HepG2 (cell line): ENCODE data around the gene CD9.
"Not testable (repeated sequence)": the region's sequence is repeated elsewhere in the genome, so short reads cannot be mapped to it uniquely, and the experiment has no call there.

Source experiments
- CHD4 ChIP-seq: fragments of 200-600 bp; sonication (generic); IDR thresholded peaks from 2 replicates; pipeline ENCODE4 v1.7.0; 2017; ENCODE audit warnings: mild to moderate bottlenecking, low read length, borderline replicate concordance
- CSRNP2 ChIP-seq: sonication (generic); formaldehyde crosslinking; conservative IDR thresholded peaks from 2 replicates; pipeline ENCODE4 v1.8.0; 2022; ENCODE audit warnings: low read depth, missing genetic modification reagents
- ELF4 ChIP-seq: sonication (generic); formaldehyde crosslinking; IDR thresholded peaks from 2 replicates; pipeline ENCODE4 v1.5.0; 2020; ENCODE audit warnings: missing genetic modification reagents, mild to moderate bottlenecking, moderate library complexity, borderline replicate concordance
- FOXO1 ChIP-seq: sonication (generic); formaldehyde crosslinking; IDR thresholded peaks from 2 replicates; pipeline ENCODE4 v1.4.0; 2020; ENCODE audit warnings: missing genetic modification reagents
- HDAC2 ChIP-seq: sonication (generic); formaldehyde crosslinking; IDR thresholded peaks from 2 replicates; pipeline ENCODE4 v1.4.0; 2020; ENCODE audit warnings: missing genetic modification reagents
- MYC ChIP-seq: sonication (generic); formaldehyde crosslinking; IDR thresholded peaks from 2 replicates; pipeline ENCODE4 v1.9.0; 2021; ENCODE audit warnings: missing genetic modification reagents, borderline replicate concordance
- RAD21 ChIP-seq: fragments of 450-650 bp; formaldehyde crosslinking; IDR thresholded peaks from 2 replicates; pipeline ENCODE4 v1.5.0; 2020; ENCODE audit warnings: mild to moderate bottlenecking
- YY1 ChIP-seq: IDR thresholded peaks from 2 replicates; pipeline ENCODE4 v1.6.1; 2011; ENCODE audit warnings: low read length, low read depth, moderate library complexity, mild to moderate bottlenecking; ENCODE audit not compliant: insufficient read depth, insufficient replicate concordance
- ZBTB26 ChIP-seq: IDR thresholded peaks from 2 replicates; pipeline ENCODE4 v1.6.1; 2016; ENCODE audit warnings: missing compliant biosample characterization, missing genetic modification reagents, borderline replicate concordance
- ZBTB49 ChIP-seq: sonication (generic); formaldehyde crosslinking; IDR thresholded peaks from 2 replicates; pipeline ENCODE4 v1.4.0; 2020; ENCODE audit warnings: missing genetic modification reagents, borderline replicate concordance
- ZNF335 ChIP-seq: sonication (generic); formaldehyde crosslinking; IDR thresholded peaks from 2 replicates; pipeline ENCODE4 v1.4.0; 2020; ENCODE audit warnings: missing genetic modification reagents
- TF ChIP-seq, protein P1 (sequence below), 2 experiments: IDR thresholded peaks; 2 replicates each; pipeline ENCODE4 v1.6.1; 2011 to 2012; ENCODE audit warnings: low read length in 2 of 2, borderline replicate concordance in 1 of 2, low read depth in 1 of 2, mild to moderate bottlenecking in 1 of 2, moderate library complexity in 1 of 2
- TF ChIP-seq, protein P2 (sequence below): sonication (generic); formaldehyde crosslinking; IDR thresholded peaks from 2 replicates; pipeline ENCODE4 v1.4.0; 2020; ENCODE audit warnings: mild to moderate bottlenecking, missing genetic modification reagents
- TF ChIP-seq, protein P3 (sequence below): sonication (generic); formaldehyde crosslinking; IDR thresholded peaks from 2 replicates; pipeline ENCODE4 v1.5.0; 2020; ENCODE audit warnings: mild to moderate bottlenecking, missing genetic modification reagents, moderate library complexity

- TF ChIP-seq CSRNP2; ZNF335 (CRISPR knock-in tag); FOXO1 (CRISPR knock-in tag); ZBTB49; YY1; ELF4 (CRISPR knock-in tag); CHD4; RAD21; ZBTB26 (CRISPR knock-in tag); HDAC2 (CRISPR knock-in tag); MYC (CRISPR knock-in tag): not testable (repeated sequence)
- TF ChIP-seq, protein P1, sequence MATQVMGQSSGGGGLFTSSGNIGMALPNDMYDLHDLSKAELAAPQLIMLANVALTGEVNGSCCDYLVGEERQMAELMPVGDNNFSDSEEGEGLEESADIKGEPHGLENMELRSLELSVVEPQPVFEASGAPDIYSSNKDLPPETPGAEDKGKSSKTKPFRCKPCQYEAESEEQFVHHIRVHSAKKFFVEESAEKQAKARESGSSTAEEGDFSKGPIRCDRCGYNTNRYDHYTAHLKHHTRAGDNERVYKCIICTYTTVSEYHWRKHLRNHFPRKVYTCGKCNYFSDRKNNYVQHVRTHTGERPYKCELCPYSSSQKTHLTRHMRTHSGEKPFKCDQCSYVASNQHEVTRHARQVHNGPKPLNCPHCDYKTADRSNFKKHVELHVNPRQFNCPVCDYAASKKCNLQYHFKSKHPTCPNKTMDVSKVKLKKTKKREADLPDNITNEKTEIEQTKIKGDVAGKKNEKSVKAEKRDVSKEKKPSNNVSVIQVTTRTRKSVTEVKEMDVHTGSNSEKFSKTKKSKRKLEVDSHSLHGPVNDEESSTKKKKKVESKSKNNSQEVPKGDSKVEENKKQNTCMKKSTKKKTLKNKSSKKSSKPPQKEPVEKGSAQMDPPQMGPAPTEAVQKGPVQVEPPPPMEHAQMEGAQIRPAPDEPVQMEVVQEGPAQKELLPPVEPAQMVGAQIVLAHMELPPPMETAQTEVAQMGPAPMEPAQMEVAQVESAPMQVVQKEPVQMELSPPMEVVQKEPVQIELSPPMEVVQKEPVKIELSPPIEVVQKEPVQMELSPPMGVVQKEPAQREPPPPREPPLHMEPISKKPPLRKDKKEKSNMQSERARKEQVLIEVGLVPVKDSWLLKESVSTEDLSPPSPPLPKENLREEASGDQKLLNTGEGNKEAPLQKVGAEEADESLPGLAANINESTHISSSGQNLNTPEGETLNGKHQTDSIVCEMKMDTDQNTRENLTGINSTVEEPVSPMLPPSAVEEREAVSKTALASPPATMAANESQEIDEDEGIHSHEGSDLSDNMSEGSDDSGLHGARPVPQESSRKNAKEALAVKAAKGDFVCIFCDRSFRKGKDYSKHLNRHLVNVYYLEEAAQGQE (IDR thresholded peaks at IDR 0.05; ENCODE audit: borderline replicate concordance in 1 of 2, low read depth in 1 of 2, low read length in 2 of 2): not testable (repeated sequence)
- TF ChIP-seq, protein P2, sequence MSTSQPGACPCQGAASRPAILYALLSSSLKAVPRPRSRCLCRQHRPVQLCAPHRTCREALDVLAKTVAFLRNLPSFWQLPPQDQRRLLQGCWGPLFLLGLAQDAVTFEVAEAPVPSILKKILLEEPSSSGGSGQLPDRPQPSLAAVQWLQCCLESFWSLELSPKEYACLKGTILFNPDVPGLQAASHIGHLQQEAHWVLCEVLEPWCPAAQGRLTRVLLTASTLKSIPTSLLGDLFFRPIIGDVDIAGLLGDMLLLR: not testable (repeated sequence)
- TF ChIP-seq, protein P3, sequence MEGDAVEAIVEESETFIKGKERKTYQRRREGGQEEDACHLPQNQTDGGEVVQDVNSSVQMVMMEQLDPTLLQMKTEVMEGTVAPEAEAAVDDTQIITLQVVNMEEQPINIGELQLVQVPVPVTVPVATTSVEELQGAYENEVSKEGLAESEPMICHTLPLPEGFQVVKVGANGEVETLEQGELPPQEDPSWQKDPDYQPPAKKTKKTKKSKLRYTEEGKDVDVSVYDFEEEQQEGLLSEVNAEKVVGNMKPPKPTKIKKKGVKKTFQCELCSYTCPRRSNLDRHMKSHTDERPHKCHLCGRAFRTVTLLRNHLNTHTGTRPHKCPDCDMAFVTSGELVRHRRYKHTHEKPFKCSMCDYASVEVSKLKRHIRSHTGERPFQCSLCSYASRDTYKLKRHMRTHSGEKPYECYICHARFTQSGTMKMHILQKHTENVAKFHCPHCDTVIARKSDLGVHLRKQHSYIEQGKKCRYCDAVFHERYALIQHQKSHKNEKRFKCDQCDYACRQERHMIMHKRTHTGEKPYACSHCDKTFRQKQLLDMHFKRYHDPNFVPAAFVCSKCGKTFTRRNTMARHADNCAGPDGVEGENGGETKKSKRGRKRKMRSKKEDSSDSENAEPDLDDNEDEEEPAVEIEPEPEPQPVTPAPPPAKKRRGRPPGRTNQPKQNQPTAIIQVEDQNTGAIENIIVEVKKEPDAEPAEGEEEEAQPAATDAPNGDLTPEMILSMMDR: not testable (repeated sequence)
Measured at GRCh38 chr12:6159166-6160011, 40.8 kb upstream of the CD9 start.
